IMR-90 (cell line): ENCODE measurements around the gene DCLK1. TPM values are rescaled to one million over a fixed set of nuclear protein-coding genes. Genes with fewer than 3 reads are reported as not detected.

Experiments
- ATAC-seq: fragments of 200-7000 bp; cut with Tn5 transposase; 2 replicates; pipeline ENCODE4 v1.9.1; 2020; ENCODE audit warnings: low read depth, mild to moderate bottlenecking, moderate library complexity
- BruUV-seq: library from RNA; stranded (reverse); fragments of 400-500 nt; replicated peaks from 2 replicates; lab custom pipeline; 2021; lab: Mats Ljungman, UMichigan
- CTCF ChIA-PET: fragments of 300-600 bp; formaldehyde crosslinking; extraction: SDS; loops from one replicate; lab custom pipeline; 2021; ENCODE audit warnings: antibody characterized with exemption; lab: Yijun Ruan, JAX
- POLR2A ChIA-PET: fragments of 300-600 bp; sonication (Branson Sonifier 250); formaldehyde crosslinking; loops from one replicate; lab custom pipeline; 2022; ENCODE audit warnings: antibody characterized with exemption; ENCODE audit not compliant: unreplicated experiment; lab: Charles Lee
- DNase-seq: peaks from one replicate; pipeline ENCODE4 v3.0.0; 2013
- H2AFZ ChIP-seq: replicated peaks from 2 replicates; pipeline ENCODE3; 2013; ENCODE audit warnings: low read length, mild to moderate bottlenecking; ENCODE audit not compliant: poor library complexity
- H2AK5ac ChIP-seq: 2 replicates; pipeline ENCODE4 v1.6.1; 2013; ENCODE audit warnings: low read depth, low read length, inconsistent platforms
- H2AK9ac ChIP-seq: replicated peaks from 2 replicates; pipeline ENCODE3; 2013; ENCODE audit warnings: mild to moderate bottlenecking, low read depth, low read length, moderate library complexity; ENCODE audit not compliant: poor library complexity
- H2BK120ac ChIP-seq: 2 replicates; pipeline ENCODE4 v1.6.1; 2013; ENCODE audit warnings: low read depth, low read length, inconsistent platforms
- H2BK15ac ChIP-seq: 3 replicates; pipeline ENCODE4 v1.6.1; 2013; ENCODE audit warnings: low read depth, low read length, inconsistent platforms
- H2BK20ac ChIP-seq: 2 replicates; pipeline ENCODE4 v1.6.1; 2013; ENCODE audit warnings: low read depth, mild to moderate bottlenecking, inconsistent platforms, low read length, moderate library complexity
- H2BK5ac ChIP-seq: 2 replicates; pipeline ENCODE4 v1.6.1; 2013; ENCODE audit warnings: mild to moderate bottlenecking, low read depth, low read length, inconsistent platforms; ENCODE audit not compliant: poor library complexity, severe bottlenecking
- H3K14ac ChIP-seq: replicated peaks from 2 replicates; pipeline ENCODE4 v1.6.1; 2013; ENCODE audit warnings: low read depth, low read length, inconsistent platforms
- H3K18ac ChIP-seq: 2 replicates; pipeline ENCODE4 v1.6.1; 2013; ENCODE audit warnings: low read depth, low read length, control low read depth
- H3K23ac ChIP-seq: 2 replicates; pipeline ENCODE4 v1.6.1; 2013; ENCODE audit warnings: low read depth, low read length, inconsistent platforms
- H3K27ac ChIP-seq: 2 replicates; pipeline ENCODE4 v1.5.1; 2013; ENCODE audit warnings: mild to moderate bottlenecking, control low read depth, low read length; ENCODE audit not compliant: insufficient read depth
- H3K27me3 ChIP-seq: 2 replicates; pipeline ENCODE4 v1.6.1; 2013; ENCODE audit warnings: low read length; ENCODE audit not compliant: control insufficient read depth, insufficient read depth
- H3K36me3 ChIP-seq: 2 replicates; pipeline ENCODE4 v1.6.1; 2013; ENCODE audit warnings: low read length, mixed read lengths; ENCODE audit not compliant: control insufficient read depth, insufficient read depth
- H3K4ac ChIP-seq: 2 replicates; pipeline ENCODE4 v1.6.1; 2013; ENCODE audit warnings: low read depth, low read length, inconsistent platforms
- H3K4me1 ChIP-seq: 2 replicates; pipeline ENCODE4 v1.6.1; 2013; ENCODE audit warnings: low read length, mixed read lengths; ENCODE audit not compliant: control insufficient read depth, insufficient read depth
- H3K4me2 ChIP-seq: 2 replicates; pipeline ENCODE4 v1.6.1; 2013; ENCODE audit warnings: low read depth, mild to moderate bottlenecking, control low read depth, low read length, moderate library complexity
- H3K4me3 ChIP-seq: 2 replicates; pipeline ENCODE4 v1.5.1; 2013; ENCODE audit warnings: low read depth, mild to moderate bottlenecking, control low read depth, low read length, moderate library complexity; ENCODE audit not compliant: insufficient read depth
- H3K56ac ChIP-seq: 2 replicates; pipeline ENCODE4 v1.6.1; 2013; ENCODE audit warnings: low read length, inconsistent platforms; ENCODE audit not compliant: insufficient read depth; ENCODE audit errors: extremely low read depth
- H3K79me1 ChIP-seq, 2 experiments: 2 replicates each; pipeline ENCODE4 v1.6.1; 2013; ENCODE audit warnings: low read length in 2 of 2, inconsistent platforms in 1 of 2, low read depth in 1 of 2
- H3K9ac ChIP-seq: 2 replicates; pipeline ENCODE4 v1.6.1; 2013; ENCODE audit warnings: low read depth, low read length, control low read depth
- H3K9me1 ChIP-seq: 2 replicates; pipeline ENCODE4 v1.6.1; 2013; ENCODE audit warnings: low read length, inconsistent platforms; ENCODE audit not compliant: insufficient read depth
- H3K9me3 ChIP-seq: 2 replicates; pipeline ENCODE4 v1.6.1; 2013; ENCODE audit warnings: low read length; ENCODE audit not compliant: control insufficient read depth, insufficient read depth
- H4K20me1 ChIP-seq: 2 replicates; pipeline ENCODE4 v1.6.1; 2013; ENCODE audit warnings: low read length, inconsistent platforms; ENCODE audit not compliant: insufficient read depth
- H4K5ac ChIP-seq: 2 replicates; pipeline ENCODE4 v1.6.1; 2013; ENCODE audit warnings: mild to moderate bottlenecking, low read depth, low read length, control low read depth
- H4K8ac ChIP-seq, 2 experiments: 2 replicates each; pipeline ENCODE4 v1.6.1; 2013; ENCODE audit warnings: low read depth in 2 of 2, low read length in 2 of 2, control low read depth in 1 of 2, inconsistent platforms in 1 of 2
- H4K91ac ChIP-seq: 2 replicates; pipeline ENCODE4 v1.6.1; 2013; ENCODE audit warnings: low read depth, low read length, inconsistent platforms; ENCODE audit not compliant: insufficient read depth
- BHLHE40 ChIP-seq: fragments of 150-350 bp; IDR thresholded peaks from 2 replicates; pipeline ENCODE4 v1.6.1; 2016; ENCODE audit warnings: mild to moderate bottlenecking, low read depth, low read length
- CHD1 ChIP-seq: IDR thresholded peaks from 2 replicates; pipeline ENCODE4 v1.6.1; 2012; ENCODE audit warnings: low read depth, low read length, improper control_type of control experiment
- ELK1 ChIP-seq: fragments of 150-350 bp; IDR thresholded peaks from 2 replicates; pipeline ENCODE4 v1.6.1; 2016; ENCODE audit warnings: low read depth, mild to moderate bottlenecking, low read length, moderate library complexity, borderline replicate concordance
- MAZ ChIP-seq: IDR thresholded peaks from 2 replicates; pipeline ENCODE4 v1.6.1; 2012; ENCODE audit warnings: low read depth, mild to moderate bottlenecking, low read length, improper control_type of control experiment, moderate library complexity, borderline replicate concordance
- NFE2L2 ChIP-seq: fragments of 150-350 bp; IDR thresholded peaks from 2 replicates; pipeline ENCODE4 v1.6.1; 2016; ENCODE audit warnings: low read depth, mild to moderate bottlenecking, low read length
- RAD21 ChIP-seq: IDR thresholded peaks from 2 replicates; pipeline ENCODE4 v1.6.1; 2012; ENCODE audit warnings: low read length, improper control_type of control experiment
- RCOR1 ChIP-seq: IDR thresholded peaks from 2 replicates; pipeline ENCODE4 v1.6.1; 2012; ENCODE audit warnings: mild to moderate bottlenecking, low read length, improper control_type of control experiment; ENCODE audit not compliant: insufficient replicate concordance
- SMC3 ChIP-seq: fragments of 150-350 bp; IDR thresholded peaks from 2 replicates; pipeline ENCODE4 v1.6.1; 2016; ENCODE audit warnings: low read depth, mild to moderate bottlenecking, antibody characterized with exemption, low read length, moderate library complexity
- WGBS, 2 experiments: methylation state at CpG; one replicate each; pipeline versions ENCODE4 v1.1.5 to v1.1.7; 2013; ENCODE audit warnings: missing lambda C conversion rate in 2 of 2; ENCODE audit not compliant: insufficient read length in 1 of 2; ENCODE audit errors: extremely low coverage in 2 of 2; 5-methylcytosine and 5-hydroxymethylcytosine counted together
- dilution Hi-C: fragments of 300-500 bp; cut with HindIII; formaldehyde crosslinking; loops from one replicate; pipeline ENCODE4 v1.14.3; 2018; ENCODE audit warnings: low sequenced_read_pairs; ENCODE audit not compliant: unreplicated experiment
- in situ Hi-C: fragments of 300-500 bp; cut with MboI; formaldehyde crosslinking; loops from 3 replicates; pipeline ENCODE4 v1.14.3; 2019; ENCODE audit warnings: low sequenced_read_pairs, inconsistent platforms, mixed read lengths
- intact Hi-C: fragments of 100-400 bp; cut with micrococcal nuclease; formaldehyde crosslinking; loops from 2 replicates; pipeline ENCODE4 v1.10.0; 2022
- polyA plus RNA-seq, 3 experiments: library from polyadenylated mRNA; depleted of rRNA; stranded (reverse); fragments of >200 nt; gene quantifications; 2 replicates each; pipeline ENCODE4 v1.2.3, GENCODE V29; 2012; ENCODE audit warnings: low replicate concordance in 1 of 3
- total RNA-seq: library from RNA; depleted of rRNA; stranded (reverse); fragments of >200 nt; gene quantifications from 2 replicates; pipeline ENCODE4 v1.2.3, GENCODE V29; 2012

DCLK1 gene
- total and polyA plus RNA-seq, 2 of the 4 experiments (the other 2 are of a cell fraction) = under 0.01 to 0.02 TPM

DNA sequence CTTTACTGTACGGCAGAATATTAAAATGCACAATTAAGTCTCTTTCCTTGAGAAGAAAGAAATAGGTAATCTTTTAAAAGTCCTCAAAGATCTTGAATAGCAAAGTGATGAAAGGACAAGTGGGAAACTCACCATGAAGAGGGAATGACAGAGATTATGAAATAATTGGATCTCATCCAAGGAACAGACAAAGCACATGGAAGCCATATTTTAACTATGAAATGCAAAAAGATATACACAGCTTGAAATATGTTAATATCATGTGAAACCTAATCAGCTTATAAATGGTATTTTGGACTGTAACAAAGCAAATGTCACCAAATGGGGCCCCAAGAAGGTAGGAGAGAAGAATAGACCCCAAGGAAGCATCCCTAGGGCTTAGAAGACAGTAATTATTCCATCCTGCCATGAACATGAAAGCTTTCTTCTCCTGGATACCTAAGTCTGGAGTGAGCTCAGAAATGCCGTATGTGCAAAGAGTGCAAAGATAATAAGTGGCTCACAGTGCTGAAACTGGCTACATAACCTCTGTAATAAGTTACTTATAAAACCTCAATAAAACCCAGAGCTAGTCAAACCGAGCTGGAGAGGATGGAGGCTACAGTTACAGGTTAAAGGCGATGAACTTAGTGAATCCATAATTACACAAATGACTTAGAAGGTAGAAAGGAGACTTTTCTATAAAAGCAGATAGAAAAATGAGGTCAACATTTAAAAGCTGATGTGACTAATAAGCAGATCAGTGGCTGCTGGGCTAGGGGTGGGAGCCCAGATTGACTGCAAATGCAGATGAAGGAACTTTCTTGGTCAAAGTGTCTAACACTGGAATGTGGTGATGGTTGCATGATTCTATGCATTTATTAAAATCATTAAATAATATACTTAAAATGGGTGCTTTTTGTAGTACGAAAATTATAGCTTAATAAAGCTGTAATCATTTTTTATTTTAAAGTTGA, 34.4 kb downstream of the DCLK1 start:
- Histone ChIP-seq H2AK5ac (no peak overlapping the region), H2BK20ac (no peak overlapping the region), H4K20me1 (no peaks in the 10 kb centered on the region), H3K56ac (no peak overlapping the region), H3K9me3 (no peaks in the 10 kb centered on the region), H3K18ac (no peak overlapping the region), H2BK15ac (no peak overlapping the region), H4K91ac (no peak overlapping the region), H2BK5ac (no peak overlapping the region), H3K36me3 (no peaks in the 10 kb centered on the region), H3K14ac (no peak overlapping the region), H3K79me1 (no peaks in the 10 kb centered on the region), H4K8ac (no peak overlapping the region), H3K27me3 (no peaks in the 10 kb centered on the region), H3K4me1 (no peaks in the 10 kb centered on the region), H3K4ac (no peak overlapping the region), H3K9ac (no peak overlapping the region), H3K4me3 (no peak overlapping the region), H4K5ac (no peak overlapping the region), H3K4me2 (no peak overlapping the region), H3K23ac (no peak overlapping the region), H2AFZ (no peak overlapping the region), H3K9me1 (no peaks in the 10 kb centered on the region), H2BK120ac (no peak overlapping the region), H3K27ac (no peak overlapping the region), H2AK9ac (no peak overlapping the region)
- ChIA-PET CTCF (no interaction called here), POLR2A (no interaction called here)
- DNase-seq (no peak), ATAC-seq (no peak)
- no CpG with 5 or more reads among the region's 5 CpGs for WGBS, 2 experiments
- in situ Hi-C loops (loop anchor here (10.0 kb wide), 1 partner anchor 62 kb away; no protein-coding TSS in a partner anchor), intact Hi-C loops (no loop called here), dilution Hi-C loops (no loop called here)
- TF ChIP-seq BHLHE40 (no peak), ELK1 (no peak), NFE2L2 (no peak), CHD1 (no peak), RCOR1 (no peak), SMC3 (no peak), RAD21 (no peak), MAZ (no peak)
- BruUV-seq = no TSS peak
